Activated CD8-positive, alpha-beta memory T cell treated with anti-CD3 and anti-CD28 coated beads, Interleukin-2, amount 50 U/mL, for 24 hours (primary cell): Measurements from ENCODE around the gene BEND2.

Source experiments
- DNase-seq: peaks from one replicate; pipeline ENCODE4 v3.0.0-alpha.2; 2020; ENCODE audit errors: extremely low read depth

Gene BEND2

DNA sequence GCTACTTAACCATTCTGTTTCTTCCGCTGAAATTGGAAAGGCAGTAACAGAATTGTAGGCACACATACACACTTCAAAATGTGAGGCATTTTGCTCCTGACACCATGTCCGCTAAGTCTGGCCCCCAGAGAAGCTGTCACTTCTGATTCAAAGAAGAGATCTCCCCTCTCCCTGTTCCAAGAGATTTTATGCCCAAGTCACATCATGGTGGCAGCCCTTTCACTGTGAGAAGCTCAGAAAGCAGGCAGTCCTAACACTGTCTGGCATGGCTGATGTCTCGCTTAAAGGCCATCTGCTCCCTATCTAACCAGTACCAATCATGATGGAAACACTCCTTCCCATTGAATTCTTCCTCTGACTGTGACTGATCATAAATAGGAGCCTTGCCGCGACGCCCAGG, 83.9 kb downstream of the BEND2 start:
- DNase-seq: no peak

DNA sequence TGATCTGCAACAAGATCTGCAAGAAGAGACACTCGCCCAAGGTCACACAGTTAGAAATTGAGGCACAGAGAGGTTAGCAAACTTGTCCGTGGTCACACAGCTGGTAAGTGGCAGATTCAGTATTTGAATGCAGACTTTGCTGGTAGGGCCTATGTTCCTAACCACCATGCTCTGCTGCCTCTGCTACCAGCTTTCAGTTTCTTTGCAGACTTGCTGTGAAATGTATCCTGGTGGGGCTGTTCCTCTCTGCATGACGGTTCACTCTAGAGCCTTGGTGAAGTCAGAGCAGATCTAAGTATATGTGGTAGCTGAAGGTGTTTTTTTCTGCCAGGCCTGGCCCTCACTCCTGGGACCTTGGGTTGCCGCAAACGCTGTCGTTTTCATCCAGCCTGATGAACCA, 87.1 kb downstream of the BEND2 start:
- no peak for DNase-seq

DNA sequence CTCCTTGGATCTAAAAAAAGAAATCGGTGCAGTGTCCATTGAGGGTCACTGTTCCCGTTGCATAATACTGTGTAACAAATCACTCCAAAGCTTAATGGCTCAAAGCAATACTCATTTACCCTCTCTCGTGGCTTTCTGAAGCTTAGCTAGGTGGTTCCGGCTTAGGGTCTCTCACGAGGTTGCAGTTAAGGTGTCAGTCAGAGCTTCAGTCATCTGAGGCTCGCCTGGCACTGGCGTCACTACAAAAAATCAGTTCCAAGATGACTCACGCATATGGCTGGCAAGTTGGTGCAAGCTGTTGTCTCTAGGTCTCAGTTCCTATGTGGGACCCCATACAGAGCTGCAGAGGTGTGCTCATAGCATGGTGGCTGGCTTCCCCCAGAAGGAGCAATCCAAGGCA, 91.0 kb downstream of the BEND2 start:
- no peak for DNase-seq

DNA sequence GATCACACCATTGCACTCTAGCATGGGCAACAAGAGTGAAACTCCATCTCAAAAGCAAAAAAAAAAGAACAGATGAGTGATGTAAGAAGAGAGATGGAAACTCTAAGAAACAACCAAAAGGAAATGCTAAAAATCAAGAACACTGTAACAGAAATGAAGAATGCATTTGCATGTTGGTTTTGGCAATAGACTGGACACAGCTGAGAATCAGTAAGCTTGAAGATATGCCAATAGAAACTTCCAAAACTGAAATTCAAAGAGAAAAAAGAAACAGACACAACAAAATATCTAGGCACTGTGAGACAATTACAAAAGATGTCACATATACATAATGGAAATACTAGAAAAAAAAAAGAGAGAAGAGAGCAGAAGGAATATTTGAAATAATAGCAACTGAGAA, 93.7 kb downstream of the BEND2 start:
- DNase-seq: no peak

DNA sequence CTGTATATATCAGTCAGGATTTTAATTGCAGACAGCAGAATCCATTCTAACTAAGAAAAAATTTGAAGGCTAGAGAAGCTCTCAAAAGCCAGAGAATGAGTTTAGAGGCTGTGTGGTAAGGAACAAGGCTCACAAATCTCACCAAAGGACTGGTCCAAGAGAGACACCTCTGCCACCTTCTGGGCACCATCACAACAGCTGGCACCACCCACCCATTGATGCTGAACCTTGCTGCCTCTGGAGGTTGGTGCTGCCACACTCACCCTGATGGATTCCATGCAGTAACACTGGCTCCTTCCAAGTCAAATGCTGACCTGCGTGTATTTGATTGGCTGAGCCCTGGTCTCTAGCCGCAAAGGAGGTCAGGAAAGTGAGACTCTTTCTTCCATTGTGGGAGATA, 100.8 kb downstream of the BEND2 start:
- DNase-seq: no peak
